Gastroesophageal sphincter (tissue), 4 donors: Measurements from ENCODE around the gene SMARCB1. TPM values are rescaled to one million over a fixed set of nuclear protein-coding genes. Genes with fewer than 3 reads are reported as not detected.
"Not testable (repeated sequence)": the region's sequence is repeated elsewhere in the genome, so short reads cannot be mapped to it uniquely, and the experiment has no call there.

Experiments used
- ATAC-seq: fragments of 150-250 bp; one replicate; pipeline ENCODE4 v1.9.1; 2016; ENCODE audit warnings: mild to moderate bottlenecking, moderate library complexity
- H3K27ac ChIP-seq, 4 donors: fragments of 200-600 bp; sonication (generic) in 3 of 4; 1 replicate in 3 of 4; 2 replicates in 1 of 4; pipeline ENCODE4 v1.5.1; 2016 to 2019
- H3K27me3 ChIP-seq: fragments of 200-600 bp; sonication (generic); one replicate; pipeline ENCODE4 v1.5.1; 2019
- H3K36me3 ChIP-seq, 2 donors: fragments of 200-600 bp; sonication (generic); one replicate each; pipeline ENCODE4 v1.5.1; 2019; ENCODE audit warnings: control low read depth in 1 of 2
- H3K4me1 ChIP-seq, 3 donors: fragments of 200-600 bp; sonication (generic); 1 replicate in 2 of 3; 2 replicates in 1 of 3; pipeline ENCODE4 v1.5.1; 2016 to 2019; ENCODE audit warnings: control low read depth in 2 of 3
- H3K4me3 ChIP-seq, 2 donors: fragments of 200-600 bp; sonication (generic); one replicate each; pipeline ENCODE4 v1.5.1; 2019; ENCODE audit warnings: mild to moderate bottlenecking in 1 of 2, moderate library complexity in 1 of 2
- H3K9me3 ChIP-seq, 3 donors: fragments of 200-600 bp; sonication (generic); one replicate each; pipeline ENCODE4 v1.5.1; 2017 to 2019; ENCODE audit warnings: control low read depth in 2 of 3
- CTCF ChIP-seq, 4 experiments: fragments of 200-600 bp in 2 of 4; fragments of 450-650 bp in 2 of 4; sonication (generic) in 1 of 4; IDR thresholded peaks; one replicate each; pipeline ENCODE4 v1.5.1; 2017 to 2019; ENCODE audit warnings: antibody characterized with exemption in 4 of 4, mild to moderate bottlenecking in 2 of 4, moderate library complexity in 2 of 4
- EP300 ChIP-seq: sonication (generic); formaldehyde crosslinking; IDR thresholded peaks from one replicate; pipeline ENCODE4 v1.6.1; 2017; ENCODE audit warnings: antibody characterized with exemption, mild to moderate bottlenecking
- POLR2A ChIP-seq, 2 donors: fragments of 450-650 bp; IDR thresholded peaks; one replicate each; pipeline ENCODE4 v1.6.1; 2017; ENCODE audit warnings: antibody characterized with exemption in 2 of 2, mild to moderate bottlenecking in 2 of 2, moderate library complexity in 1 of 2
- POLR2AphosphoS5 ChIP-seq: sonication (generic); formaldehyde crosslinking; IDR thresholded peaks from one replicate; pipeline ENCODE4 v1.6.1; 2017; ENCODE audit warnings: antibody characterized with exemption
- WGBS, 2 donors: methylation state at CpG; one replicate each; pipeline ENCODE4 v1.1.5; 2018; ENCODE audit warnings: low coverage in 1 of 2; 5-methylcytosine and 5-hydroxymethylcytosine counted together
- total RNA-seq, 4 donors: library from RNA; depleted of rRNA; stranded (reverse); fragments of >200 nt; gene quantifications; one replicate each; pipeline ENCODE4 v1.1.0, GENCODE V29; 2016

SMARCB1 gene
- total RNA-seq, 4 donors from 2014 or later = 27.9 to 58.8 (median 32.7) TPM

- Histone ChIP-seq H3K9me3 (no peaks in the 10 kb centered on the region), H3K27me3 (no peaks in the 10 kb centered on the region), H3K4me3 (peak overlapping the region; percentile 58 to 75), H3K36me3 (peaks cover 0 to 19% of the 10 kb centered on the region in 2 donors), H3K4me1 (peaks cover 0 to 28% (median 7%) of the 10 kb centered on the region in 3 donors), H3K27ac (peak overlapping the region in 3 of 4 donors; percentile 94 to 98 (median 97))
- ATAC-seq = no peak
- 51 to 56% methylated on average over 6 to 7 of the region's 7 CpGs for WGBS, 2 donors
- TF ChIP-seq EP300 = no peak
Measured at GRCh38 chr22:23858484-23858815, 71.7 kb downstream of the SMARCB1 start.

- 100% methylated on average over 4 of the region's 4 CpGs; no CpG with 5 or more reads in 1 of the 2 donors for WGBS, 2 donors
- ATAC-seq = no peak
- Histone ChIP-seq H3K36me3 (peaks cover 0 to 26% of the 10 kb centered on the region in 2 donors), H3K27ac (no peak overlapping the region), H3K27me3 (no peaks in the 10 kb centered on the region), H3K4me1 (peaks cover 0 to 28% (median 7%) of the 10 kb centered on the region in 3 donors), H3K9me3 (no peaks in the 10 kb centered on the region), H3K4me3 (no peak overlapping the region)
- TF ChIP-seq POLR2A (IDR thresholded peaks at IDR 0.05) = no peak
- no peak for TF ChIP-seq CTCF (IDR thresholded peaks at IDR 0.05)
- no peak for TF ChIP-seq EP300
- TF ChIP-seq POLR2AphosphoS5 = no peak
Measured at GRCh38 chr22:23859201-23859600, 72.4 kb downstream of the SMARCB1 start.

- not testable (repeated sequence) for H3K27ac ChIP-seq, H3K9me3 ChIP-seq, H3K4me3 ChIP-seq, ATAC-seq, H3K27me3 ChIP-seq
- H3K4me1 ChIP-seq = peaks cover 0 to 28% (median 7%) of the 10 kb centered on the region in 3 donors
- WGBS, 2 donors = 89 to 100% methylated on average over 7 to 8 of the region's 8 CpGs
- peaks cover 0 to 26% of the 10 kb centered on the region in 2 donors for H3K36me3 ChIP-seq
Measured at GRCh38 chr22:23860187-23860586, 73.4 kb downstream of the SMARCB1 start.

- WGBS, 2 donors = 33 to 77% methylated on average over 1 to 3 of the region's 3 CpGs
Measured at GRCh38 chr22:23862103-23862502, 75.3 kb downstream of the SMARCB1 start.

GRCh38 chr22:23864499-23865154 lies 77.9 kb downstream of the SMARCB1 start:
- not testable (repeated sequence) for H3K27me3 ChIP-seq, H3K27ac ChIP-seq, H3K9me3 ChIP-seq, H3K4me1 ChIP-seq, H3K4me3 ChIP-seq, ATAC-seq
- peaks cover 0 to 65% of the 10 kb centered on the region in 2 donors for H3K36me3 ChIP-seq
- whole genome bisulfite sequencing, 2 donors = 46 to 100% methylated on average over 1 to 5 of the region's 11 CpGs

More at GRCh38 chr22:23862103-23862502, 75.3 kb downstream of the SMARCB1 start:
- Histone ChIP-seq H3K27me3 (no peaks in the 10 kb centered on the region), H3K27ac (no peak overlapping the region), H3K36me3 (peaks cover 0 to 40% of the 10 kb centered on the region in 2 donors), H3K9me3 (no peaks in the 10 kb centered on the region), H3K4me1 (peaks cover 0 to 17% (median 0%) of the 10 kb centered on the region in 3 donors), H3K4me3 (no peak overlapping the region)
- TF ChIP-seq POLR2A (IDR thresholded peaks at IDR 0.05) (no peak), CTCF (IDR thresholded peaks at IDR 0.05) (peak in 2 of 4 experiments; percentile 23 to 49)
- ATAC-seq = no peak

GRCh38 chr22:23868580-23868979 lies 81.8 kb downstream of the SMARCB1 start:
- no CpG with 5 or more reads among the region's 4 CpGs for WGBS, 2 donors
- no peaks in the 10 kb centered on the region for H3K4me1 ChIP-seq
- H3K27ac ChIP-seq = no peak overlapping the region
- peaks cover 0 to 80% of the 10 kb centered on the region in 2 donors for H3K36me3 ChIP-seq
- H3K27me3 ChIP-seq = no peaks in the 10 kb centered on the region
- no peak for TF ChIP-seq POLR2A (IDR thresholded peaks at IDR 0.05)
- TF ChIP-seq CTCF (IDR thresholded peaks at IDR 0.05) = no peak
- TF ChIP-seq EP300 = no peak
- no peak for TF ChIP-seq POLR2AphosphoS5
- H3K4me3 ChIP-seq = no peak overlapping the region
- H3K9me3 ChIP-seq = no peaks in the 10 kb centered on the region
- ATAC-seq = no peak
